K562 (cell line): ENCODE measurements around the gene LIN28B. TPM values are rescaled to one million over a fixed set of nuclear protein-coding genes. Genes with fewer than 3 reads are reported as not detected.

Experiments used
- ATAC-seq: fragments of 200-7000 bp; cut with Tn5 transposase; 3 replicates; pipeline ENCODE4 v1.9.1; 2020; ENCODE audit warnings: moderate library complexity
- BruUV-seq: library from RNA; stranded (reverse); fragments of 400-500 nt; replicated peaks from 2 replicates; lab custom pipeline; 2021; lab: Mats Ljungman, UMichigan
- CTCF ChIA-PET: fragments of 300-600 bp; formaldehyde crosslinking; extraction: SDS; loops from one replicate; lab custom pipeline; 2021; ENCODE audit warnings: low intra/inter-chr PET ratio; lab: Yijun Ruan, JAX
- POLR2A ChIA-PET: fragments of 300-600, 350-650 bp; sonication (Branson Sonifier 250); formaldehyde crosslinking; extraction: SDS; loops from one replicate; lab custom pipeline; 2021; ENCODE audit warnings: antibody characterized with exemption, inconsistent platforms; lab: Yijun Ruan, JAX
- DNase-seq, 4 experiments: peaks; one replicate each; pipeline versions ENCODE4 v3.0.0 to v3.0.0-alpha.2; 2011 to 2018; ENCODE audit warnings: low spot score in 3 of 4, mixed read lengths in 3 of 4; ENCODE audit errors: extremely low read depth in 1 of 4
- FAIRE-seq: peaks from 2 replicates; lab custom pipeline; 2011; peaks lifted over from hg19 to GRCh38; lab: Jason Lieb, UNC
- H2AFZ ChIP-seq: 2 replicates; pipeline ENCODE4 v1.6.0; 2011; ENCODE audit warnings: low read depth, low read length, control low read depth, inconsistent platforms
- H3K27ac ChIP-seq: fragments of 200-600 bp; 3 replicates; pipeline ENCODE4 v1.8.0; 2011; ENCODE audit warnings: low read depth, mild to moderate bottlenecking, control low read depth, inconsistent platforms, low read length, moderate library complexity, mixed read lengths; ENCODE audit errors: extremely low read depth
- H3K27me3 ChIP-seq, 2 experiments: fragments of 300-600 bp in 1 of 2; 2 replicates in 1 of 2; 3 replicates in 1 of 2; pipeline versions ENCODE4 v1.6.0 to v1.8.0; 2011; ENCODE audit warnings: inconsistent platforms in 2 of 2, low read length in 2 of 2, mild to moderate bottlenecking in 1 of 2, mixed read lengths in 1 of 2, moderate library complexity in 1 of 2; ENCODE audit not compliant: control insufficient read depth in 2 of 2, insufficient read depth in 2 of 2
- H3K36me3 ChIP-seq: fragments of 300-600 bp; 3 replicates; pipeline ENCODE4 v1.8.0; 2011; ENCODE audit warnings: mild to moderate bottlenecking, low read length, inconsistent platforms; ENCODE audit not compliant: control insufficient read depth, insufficient read depth
- H3K4me1 ChIP-seq, 2 experiments: fragments of 200-600 bp in 1 of 2; replicated peaks in 1 of 2; 2 replicates in 1 of 2; 3 replicates in 1 of 2; pipeline versions ENCODE4 v1.5.1 to v1.8.0; 2011; ENCODE audit warnings: inconsistent platforms in 2 of 2, low read length in 2 of 2, mild to moderate bottlenecking in 1 of 2, mixed read lengths in 1 of 2, moderate library complexity in 1 of 2; ENCODE audit not compliant: control insufficient read depth in 2 of 2, insufficient read depth in 2 of 2
- H3K4me2 ChIP-seq: 2 replicates; pipeline ENCODE4 v1.6.1; 2011; ENCODE audit warnings: low read length, control low read depth, inconsistent platforms, mixed read lengths; ENCODE audit not compliant: insufficient read depth
- H3K4me3 ChIP-seq: fragments of 200-600 bp; sonication (generic), shearing (Covaris generic); 2 replicates; pipeline ENCODE4 v1.5.1; 2016; ENCODE audit warnings: control low read depth, inconsistent platforms
- H3K79me2 ChIP-seq: fragments of 200-600 bp; 3 replicates; pipeline ENCODE4 v1.8.0; 2011; ENCODE audit warnings: low read length, inconsistent platforms; ENCODE audit not compliant: control insufficient read depth, insufficient read depth
- H3K9ac ChIP-seq, 2 experiments: 2 replicates each; pipeline versions ENCODE4 v1.6.0 to v1.6.1; 2011; ENCODE audit warnings: low read depth in 2 of 2, low read length in 2 of 2, control low read depth in 1 of 2, inconsistent platforms in 1 of 2, mild to moderate bottlenecking in 1 of 2, mixed read lengths in 1 of 2; ENCODE audit not compliant: insufficient read depth in 1 of 2
- H3K9me1 ChIP-seq: one replicate; pipeline ENCODE4 v1.6.0; 2011; ENCODE audit warnings: inconsistent platforms, mild to moderate bottlenecking, low read length, moderate library complexity; ENCODE audit not compliant: control insufficient read depth, insufficient read depth
- H3K9me3 ChIP-seq: replicated peaks from 2 replicates; pipeline ENCODE4 v1.5.1; 2011; ENCODE audit warnings: low read depth, low read length, inconsistent platforms; ENCODE audit not compliant: control insufficient read depth, insufficient read depth
- H4K20me1 ChIP-seq: replicated peaks from 2 replicates; pipeline ENCODE4 v1.6.1; 2011; ENCODE audit warnings: low read length, inconsistent platforms, mixed read lengths; ENCODE audit not compliant: control insufficient read depth, insufficient read depth
- ATF1 ChIP-seq, 2 experiments: fragments of 450-650 bp in 1 of 2; IDR thresholded peaks; 2 replicates each; pipeline ENCODE4 v1.6.1; 2016; ENCODE audit warnings: missing compliant biosample characterization in 1 of 2, missing genetic modification characterization in 1 of 2
- BCOR ChIP-seq: fragments of 450-650 bp; IDR thresholded peaks from 2 replicates; pipeline ENCODE4 v1.6.1; 2016
- MEIS2 ChIP-seq: fragments of 450-650 bp; IDR thresholded peaks from 2 replicates; pipeline ENCODE4 v1.6.1; 2014; ENCODE audit warnings: mild to moderate bottlenecking; ENCODE audit not compliant: partially characterized antibody
- TCF7L2 ChIP-seq: fragments of 150-350 bp; IDR thresholded peaks from 2 replicates; pipeline ENCODE4 v1.6.1; 2016; ENCODE audit warnings: low read depth, mild to moderate bottlenecking, low read length, moderate library complexity
- ZBTB33 ChIP-seq: sonication (generic); formaldehyde crosslinking; IDR thresholded peaks from 2 replicates; pipeline ENCODE4 v1.8.1; 2023; ENCODE audit warnings: mild to moderate bottlenecking, missing genetic modification reagents
- ZNF408 ChIP-seq: fragments of 250-450 bp; sonication (Bioruptor Pico); IDR thresholded peaks from 2 replicates; pipeline ENCODE4 v1.4.0; 2020; ENCODE audit warnings: low read depth, mild to moderate bottlenecking, moderate library complexity
- whole genome bisulfite sequencing: fragments of 100-300 bp; shearing (Covaris generic); methylation state at CpG from one replicate; pipeline ENCODE4 v1.1.6; 2016; ENCODE audit warnings: low coverage, mixed read lengths; ENCODE audit not compliant: insufficient coverage; ENCODE audit errors: missing lambda C conversion rate; 5-methylcytosine and 5-hydroxymethylcytosine counted together
- in situ Hi-C: fragments of 300-500 bp; cut with MboI; formaldehyde crosslinking; loops from 4 replicates; pipeline ENCODE4 v1.15.0; 2018; ENCODE audit warnings: inconsistent platforms, mixed read lengths
- intact Hi-C: fragments of 100-400 bp; cut with micrococcal nuclease; formaldehyde crosslinking; loops from 2 replicates; pipeline ENCODE4 v1.14.2; 2022
- polyA plus RNA-seq, 8 experiments: library from polyadenylated mRNA; depleted of rRNA in 4 of 8; stranded (reverse) in 5 of 8; unstranded in 3 of 8; fragments of >200 nt; fragmentation: Nextera tagmentation in 2 of 8; fragmentation: Illumina TruSeq in 1 of 8; extraction: Ambion mirVana in 2 of 8; extraction: Trizol in 1 of 8; gene quantifications; 2 replicates each; pipeline versions ENCODE4 v1.2.1 to v1.2.3, GENCODE V29; 2011 to 2014; ENCODE audit warnings: inconsistent platforms in 1 of 8, missing spikeins in 1 of 8
- total RNA-seq, 7 experiments: library from RNA; depleted of rRNA in 6 of 7; stranded (reverse); fragments of >200 nt in 6 of 7; fragmentation: Illumina TruSeq in 2 of 7; extraction: Trizol in 2 of 7; gene quantifications; 2 replicates each; pipeline versions ENCODE4 v1.2.1 to v1.2.3, GENCODE V29; 2011 to 2021; ENCODE audit warnings: low replicate concordance in 1 of 7
- TF ChIP-seq, protein P1 (sequence below): fragments of 250-450 bp; sonication (Bioruptor Pico); IDR thresholded peaks from 2 replicates; pipeline ENCODE4 v1.4.0; 2020
- TF ChIP-seq, protein P2 (sequence below): fragments of 150-350 bp; IDR thresholded peaks from 2 replicates; pipeline ENCODE4 v1.6.1; 2014; ENCODE audit warnings: low read depth, mild to moderate bottlenecking, low read length, borderline replicate concordance

LIN28B gene
- total and polyA plus RNA-seq, 9 of the 15 experiments (the other 6 are each of a cell fraction or from before 2014, with no cell fraction given) = 20.9 to 77.3 (median 42.1) TPM

- TF ChIP-seq, protein P1, sequence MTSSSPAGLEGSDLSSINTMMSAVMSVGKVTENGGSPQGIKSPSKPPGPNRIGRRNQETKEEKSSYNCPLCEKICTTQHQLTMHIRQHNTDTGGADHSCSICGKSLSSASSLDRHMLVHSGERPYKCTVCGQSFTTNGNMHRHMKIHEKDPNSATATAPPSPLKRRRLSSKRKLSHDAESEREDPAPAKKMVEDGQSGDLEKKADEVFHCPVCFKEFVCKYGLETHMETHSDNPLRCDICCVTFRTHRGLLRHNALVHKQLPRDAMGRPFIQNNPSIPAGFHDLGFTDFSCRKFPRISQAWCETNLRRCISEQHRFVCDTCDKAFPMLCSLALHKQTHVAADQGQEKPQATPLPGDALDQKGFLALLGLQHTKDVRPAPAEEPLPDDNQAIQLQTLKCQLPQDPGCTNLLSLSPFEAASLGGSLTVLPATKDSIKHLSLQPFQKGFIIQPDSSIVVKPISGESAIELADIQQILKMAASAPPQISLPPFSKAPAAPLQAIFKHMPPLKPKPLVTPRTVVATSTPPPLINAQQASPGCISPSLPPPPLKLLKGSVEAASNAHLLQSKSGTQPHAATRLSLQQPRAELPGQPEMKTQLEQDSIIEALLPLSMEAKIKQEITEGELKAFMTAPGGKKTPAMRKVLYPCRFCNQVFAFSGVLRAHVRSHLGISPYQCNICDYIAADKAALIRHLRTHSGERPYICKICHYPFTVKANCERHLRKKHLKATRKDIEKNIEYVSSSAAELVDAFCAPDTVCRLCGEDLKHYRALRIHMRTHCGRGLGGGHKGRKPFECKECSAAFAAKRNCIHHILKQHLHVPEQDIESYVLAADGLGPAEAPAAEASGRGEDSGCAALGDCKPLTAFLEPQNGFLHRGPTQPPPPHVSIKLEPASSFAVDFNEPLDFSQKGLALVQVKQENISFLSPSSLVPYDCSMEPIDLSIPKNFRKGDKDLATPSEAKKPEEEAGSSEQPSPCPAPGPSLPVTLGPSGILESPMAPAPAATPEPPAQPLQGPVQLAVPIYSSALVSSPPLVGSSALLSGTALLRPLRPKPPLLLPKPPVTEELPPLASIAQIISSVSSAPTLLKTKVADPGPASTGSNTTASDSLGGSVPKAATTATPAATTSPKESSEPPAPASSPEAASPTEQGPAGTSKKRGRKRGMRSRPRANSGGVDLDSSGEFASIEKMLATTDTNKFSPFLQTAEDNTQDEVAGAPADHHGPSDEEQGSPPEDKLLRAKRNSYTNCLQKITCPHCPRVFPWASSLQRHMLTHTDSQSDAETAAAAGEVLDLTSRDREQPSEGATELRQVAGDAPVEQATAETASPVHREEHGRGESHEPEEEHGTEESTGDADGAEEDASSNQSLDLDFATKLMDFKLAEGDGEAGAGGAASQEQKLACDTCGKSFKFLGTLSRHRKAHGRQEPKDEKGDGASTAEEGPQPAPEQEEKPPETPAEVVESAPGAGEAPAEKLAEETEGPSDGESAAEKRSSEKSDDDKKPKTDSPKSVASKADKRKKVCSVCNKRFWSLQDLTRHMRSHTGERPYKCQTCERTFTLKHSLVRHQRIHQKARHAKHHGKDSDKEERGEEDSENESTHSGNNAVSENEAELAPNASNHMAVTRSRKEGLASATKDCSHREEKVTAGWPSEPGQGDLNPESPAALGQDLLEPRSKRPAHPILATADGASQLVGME = no peak
- peak; percentile 26 for TF ChIP-seq MEIS2
- no peak for TF ChIP-seq ATF1 (CRISPR knock-in tag; IDR thresholded peaks at IDR 0.05)
- peak; percentile 51; the same call in 1 of the 2 replicates for TF ChIP-seq ATF1 (tag; IDR thresholded peaks at IDR 0.05)
These were observed 2.6 kb upstream of the LIN28B start (continued) for GRCh38 chr6:104954190-104954797.

DNA sequence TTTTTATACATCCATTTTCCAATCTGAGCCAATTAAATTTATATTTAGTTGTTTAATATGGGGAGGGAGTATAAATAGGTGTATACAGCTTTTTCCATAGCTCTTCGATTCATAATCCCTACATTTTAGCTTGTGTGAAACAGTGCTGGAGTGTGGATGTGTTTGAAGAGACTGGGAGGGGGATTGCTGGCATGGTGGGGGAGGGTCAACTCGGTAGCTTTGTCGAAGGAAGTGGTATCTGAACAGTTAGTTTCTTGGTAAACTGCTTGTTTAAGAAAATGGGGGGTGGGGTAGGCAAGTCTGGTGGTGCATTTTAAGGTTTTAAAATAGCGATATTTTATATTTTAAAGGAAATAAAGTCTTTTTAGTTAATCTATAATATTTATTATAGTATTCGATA lies 1.4 kb upstream of the LIN28B start:
- no peaks in the 10 kb centered on the region for H4K20me1 ChIP-seq
- DNase-seq (peak; percentile 46 to 80 (median 56)), FAIRE-seq (peak; percentile 73), ATAC-seq (peak; percentile 19)
- H3K27me3 ChIP-seq = no peaks in the 10 kb centered on the region
- peaks cover 3% of the 10 kb centered on the region; the same call in 1 of the 3 replicates for H3K36me3 ChIP-seq
- peak overlapping the region; percentile 78 for H3K4me2 ChIP-seq
- ChIA-PET POLR2A (interaction anchor here (0.6 to 6.2 kb wide), 4 partner anchors 9 to 41 kb away, joined by 3 to 67 read pairs (median 4); no protein-coding TSS in a partner anchor), CTCF (no interaction called here)
- H3K79me2 ChIP-seq = peaks cover 56% of the 10 kb centered on the region
- intact Hi-C loops (loop anchor here (5.0 kb wide), 2 partner anchors 42 to 447 kb away; partner anchors contain the start of gene PREP), in situ Hi-C loops (no loop called here)
- peak overlapping the region; percentile 80 for H2AFZ ChIP-seq
- no peaks in the 10 kb centered on the region for H3K9me3 ChIP-seq
- H3K27ac ChIP-seq = peak overlapping the region; percentile 98
- H3K9ac ChIP-seq = peak overlapping the region in 1 of 2 experiments; percentile 97; a peak in 2 of 4 replicates
- BruUV-seq = no TSS peak
- peak overlapping the region; percentile 7; the same call in 1 of the 2 replicates for H3K4me3 ChIP-seq
- WGBS = 2% methylated on average over 5 of the region's 5 CpGs
- peaks cover 6 to 8% of the 10 kb centered on the region in 2 experiments; a peak in 4 of 5 replicates for H3K4me1 ChIP-seq
- H3K9me1 ChIP-seq = no peaks in the 10 kb centered on the region
- no peak for TF ChIP-seq ZNF408
- TF ChIP-seq, protein P2, sequence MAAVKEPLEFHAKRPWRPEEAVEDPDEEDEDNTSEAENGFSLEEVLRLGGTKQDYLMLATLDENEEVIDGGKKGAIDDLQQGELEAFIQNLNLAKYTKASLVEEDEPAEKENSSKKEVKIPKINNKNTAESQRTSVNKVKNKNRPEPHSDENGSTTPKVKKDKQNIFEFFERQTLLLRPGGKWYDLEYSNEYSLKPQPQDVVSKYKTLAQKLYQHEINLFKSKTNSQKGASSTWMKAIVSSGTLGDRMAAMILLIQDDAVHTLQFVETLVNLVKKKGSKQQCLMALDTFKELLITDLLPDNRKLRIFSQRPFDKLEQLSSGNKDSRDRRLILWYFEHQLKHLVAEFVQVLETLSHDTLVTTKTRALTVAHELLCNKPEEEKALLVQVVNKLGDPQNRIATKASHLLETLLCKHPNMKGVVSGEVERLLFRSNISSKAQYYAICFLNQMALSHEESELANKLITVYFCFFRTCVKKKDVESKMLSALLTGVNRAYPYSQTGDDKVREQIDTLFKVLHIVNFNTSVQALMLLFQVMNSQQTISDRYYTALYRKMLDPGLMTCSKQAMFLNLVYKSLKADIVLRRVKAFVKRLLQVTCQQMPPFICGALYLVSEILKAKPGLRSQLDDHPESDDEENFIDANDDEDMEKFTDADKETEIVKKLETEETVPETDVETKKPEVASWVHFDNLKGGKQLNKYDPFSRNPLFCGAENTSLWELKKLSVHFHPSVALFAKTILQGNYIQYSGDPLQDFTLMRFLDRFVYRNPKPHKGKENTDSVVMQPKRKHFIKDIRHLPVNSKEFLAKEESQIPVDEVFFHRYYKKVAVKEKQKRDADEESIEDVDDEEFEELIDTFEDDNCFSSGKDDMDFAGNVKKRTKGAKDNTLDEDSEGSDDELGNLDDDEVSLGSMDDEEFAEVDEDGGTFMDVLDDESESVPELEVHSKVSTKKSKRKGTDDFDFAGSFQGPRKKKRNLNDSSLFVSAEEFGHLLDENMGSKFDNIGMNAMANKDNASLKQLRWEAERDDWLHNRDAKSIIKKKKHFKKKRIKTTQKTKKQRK = no peak
- TF ChIP-seq TCF7L2 = no peak
- TF ChIP-seq ZBTB33 (CRISPR knock-in tag) = no peak
- no peak for TF ChIP-seq BCOR
